Middle frontal gyrus (tissue), 1 donor: ENCODE data around the gene C3orf52.

Source experiments
- DNase-seq: peaks from one replicate; pipeline ENCODE4 v3.0.0-alpha.2; 2015; ENCODE audit warnings: low spot score; ENCODE audit errors: extremely low spot score

C3orf52 gene

GRCh38 chr3:112085735-112086075 is 484 bp upstream of the C3orf52 start:
- DNase-seq: no peak

DNA sequence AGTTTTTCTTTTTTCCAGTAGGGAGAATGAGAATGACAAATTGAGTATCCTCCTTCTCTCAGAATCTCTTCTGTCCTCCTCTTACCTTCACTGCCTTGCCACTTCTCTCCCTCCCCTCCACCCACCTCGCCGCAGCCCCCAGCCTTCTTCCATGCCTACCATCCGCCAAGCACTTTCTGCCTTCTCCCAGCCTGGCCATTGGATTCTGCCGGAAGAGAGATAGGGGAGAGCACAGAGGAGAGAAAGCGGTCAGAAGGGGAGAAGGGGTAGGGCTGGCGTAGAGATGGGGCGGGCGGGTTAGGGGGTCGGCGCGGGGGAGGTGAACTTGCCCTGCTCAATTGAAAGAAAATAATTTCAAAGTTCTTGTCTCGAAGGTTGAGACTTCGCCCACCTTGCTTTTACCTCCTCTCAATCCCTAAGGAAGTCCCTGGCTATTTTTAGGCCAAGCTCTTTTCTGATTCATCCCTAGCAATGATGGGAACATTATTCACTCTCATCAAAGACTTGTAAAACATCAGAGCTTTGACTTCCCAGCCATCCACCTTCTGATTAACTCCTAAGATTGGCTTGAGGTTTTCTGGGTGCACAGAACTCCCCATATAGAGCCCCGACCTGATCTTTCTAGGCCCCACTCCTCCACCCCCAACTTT is 811 bp downstream of the C3orf52 start:
- no peak for DNase-seq

DNA sequence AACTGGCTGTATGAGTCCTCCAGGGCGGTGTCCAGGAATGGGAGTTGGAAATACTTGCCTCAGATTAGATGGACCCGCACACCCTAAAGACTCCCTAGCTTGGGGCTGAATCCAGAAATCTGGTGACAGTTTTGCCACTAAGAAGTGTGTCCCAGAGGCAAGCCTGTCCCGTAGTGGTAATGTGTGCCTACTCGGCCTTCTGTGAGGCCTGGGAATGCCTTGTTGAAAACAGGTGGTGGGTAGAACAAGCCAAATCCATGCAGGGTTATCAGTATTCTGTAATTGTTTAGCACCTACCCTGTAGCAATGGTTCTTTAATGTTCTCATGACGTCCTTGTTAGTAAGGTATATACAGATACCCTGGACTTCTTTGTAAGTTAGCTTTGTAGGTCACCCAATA is 1.6 kb downstream of the C3orf52 start:
- no peak for DNase-seq

- DNase-seq: no peak
Observed at GRCh38 chr3:112088944-112089343, 2.8 kb downstream of the C3orf52 start.

- DNase-seq: no peak
Observed at GRCh38 chr3:112089956-112090886, 4.0 kb downstream of the C3orf52 start.

- DNase-seq: no peak
Observed at GRCh38 chr3:112090887-112091586, 4.8 kb downstream of the C3orf52 start.

- no peak for DNase-seq
Observed at GRCh38 chr3:112092496-112093179, 6.4 kb downstream of the C3orf52 start.

- no peak for DNase-seq
Observed at GRCh38 chr3:112093180-112093522, 7.0 kb downstream of the C3orf52 start.

DNA sequence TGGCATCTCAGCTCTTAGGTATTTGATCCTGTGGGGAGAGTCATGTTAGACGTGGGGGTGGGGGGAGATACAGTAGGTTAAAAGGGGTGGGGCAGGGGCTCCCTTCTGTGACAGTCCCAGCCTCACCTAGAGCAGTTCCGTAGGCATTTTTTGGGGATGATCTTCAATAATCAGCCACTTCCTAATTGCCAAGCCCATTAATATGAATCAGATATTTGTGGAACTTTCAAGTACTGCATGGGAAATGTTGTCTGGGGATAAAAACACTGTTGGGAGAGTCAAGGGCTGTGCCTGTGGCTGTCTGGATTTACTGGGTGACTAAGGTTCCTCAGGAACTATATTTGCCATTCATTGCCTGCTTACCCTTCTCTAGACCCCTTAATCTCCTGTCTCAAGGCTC is 9.5 kb downstream of the C3orf52 start:
- DNase-seq: no peak

DNA sequence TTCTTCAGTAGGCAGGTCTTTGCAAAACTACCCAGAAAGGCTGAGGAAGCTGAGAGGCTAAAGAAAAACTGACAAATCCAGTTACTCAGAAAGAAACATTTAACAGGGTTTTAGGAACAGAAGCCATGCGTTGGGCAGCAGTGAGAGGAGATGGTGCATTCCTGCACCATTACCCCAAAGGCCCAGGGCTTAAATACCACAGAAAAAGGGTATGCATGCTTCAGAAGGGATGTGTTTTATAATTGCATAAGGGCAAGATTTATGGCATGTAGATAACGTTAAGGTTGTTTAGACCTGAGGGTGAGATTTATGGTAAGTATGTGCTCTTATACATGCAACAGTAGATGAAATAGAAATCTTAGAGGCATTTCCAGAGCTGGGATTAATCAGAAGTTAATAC is 10.0 kb downstream of the C3orf52 start:
- no peak for DNase-seq

- no peak for DNase-seq
Observed at GRCh38 chr3:112097378-112097777, 11.2 kb downstream of the C3orf52 start.

- no peak for DNase-seq
Observed at GRCh38 chr3:112101916-112102315, 15.7 kb downstream of the C3orf52 start.

GRCh38 chr3:112104774-112105173 is 18.6 kb downstream of the C3orf52 start:
- no peak for DNase-seq

DNA sequence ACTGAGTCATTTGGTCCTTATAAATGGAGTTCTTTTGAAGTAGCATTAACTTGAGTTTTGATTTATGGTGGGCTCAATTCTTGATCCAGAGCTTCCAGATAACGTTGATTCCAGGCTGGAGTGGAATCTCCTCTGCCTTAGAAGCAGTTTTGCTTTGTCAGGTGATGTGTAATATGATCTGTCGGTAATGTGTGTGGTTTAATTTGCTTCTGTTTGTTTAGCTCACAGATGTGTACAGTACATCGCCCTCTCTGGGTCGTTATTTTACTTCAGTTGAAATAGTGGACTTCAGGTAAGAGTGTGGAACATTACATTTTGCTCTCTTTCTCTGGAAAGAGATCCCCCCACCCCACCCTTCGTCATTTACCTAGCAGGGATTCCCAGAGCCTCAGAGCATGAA is 23.1 kb downstream of the C3orf52 start:
- no peak for DNase-seq

- no peak for DNase-seq
Observed at GRCh38 chr3:112111785-112112402, 25.7 kb downstream of the C3orf52 start.

- DNase-seq: no peak
Observed at GRCh38 chr3:112114576-112115160, 28.5 kb downstream of the C3orf52 start.

- DNase-seq: no peak
Observed at GRCh38 chr3:112115161-112115739, 29.1 kb downstream of the C3orf52 start.

DNA sequence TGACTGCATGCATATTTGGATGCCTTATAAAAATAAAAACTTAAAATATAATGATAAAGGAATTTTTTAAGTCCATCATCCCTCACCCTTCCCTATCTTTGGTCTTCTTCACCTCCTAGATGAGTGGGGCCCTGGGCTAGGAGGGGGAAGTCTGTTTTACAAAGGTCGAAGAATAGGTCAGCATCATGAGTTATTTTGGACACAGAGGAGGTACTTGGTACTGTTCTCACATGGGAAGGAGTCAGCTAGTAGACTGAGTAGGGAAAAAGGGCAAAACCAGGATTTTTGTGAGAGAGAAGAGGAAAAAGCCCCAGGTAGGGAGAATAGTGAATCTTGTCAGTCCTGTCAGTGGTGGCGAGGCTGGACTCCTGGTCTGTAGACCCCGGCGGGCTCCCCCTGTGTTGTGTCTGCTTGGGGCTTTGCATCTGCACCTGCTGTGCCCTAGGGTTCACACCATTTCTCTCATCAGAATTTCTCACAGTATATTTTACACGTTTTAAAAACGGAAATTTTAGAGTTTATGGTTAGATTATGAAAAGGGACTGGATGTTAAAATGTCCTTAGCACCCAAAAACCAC is 29.7 kb downstream of the C3orf52 start:
- DNase-seq: no peak

DNA sequence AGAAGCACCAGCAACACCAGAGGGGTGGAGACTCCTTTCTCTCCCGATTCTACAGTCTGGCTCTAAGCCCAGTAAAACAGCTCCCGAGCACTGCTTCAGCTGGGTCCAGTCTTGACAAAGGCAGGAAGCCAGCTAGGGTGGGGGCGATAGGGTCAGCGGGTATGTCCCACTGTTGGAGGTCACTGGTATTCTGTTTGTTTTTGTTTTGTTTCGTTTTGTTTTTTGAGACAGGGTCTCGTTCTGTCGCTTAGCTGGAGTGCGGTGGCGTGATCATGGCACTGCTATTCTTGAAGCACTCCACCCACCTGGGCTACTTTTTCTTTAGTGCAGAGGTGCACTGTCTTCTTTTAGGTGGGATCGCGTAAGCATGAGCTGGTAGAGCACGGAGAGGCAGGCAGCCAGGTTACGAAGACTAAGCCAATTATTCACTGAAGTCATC is 30.6 kb downstream of the C3orf52 start:
- no peak for DNase-seq

GRCh38 chr3:112117415-112117814 is 31.2 kb downstream of the C3orf52 start:
- DNase-seq: no peak
